Small intestine (tissue), 7 donors: ENCODE results near the gene C1QTNF6. TPM values are rescaled to one million over a fixed set of nuclear protein-coding genes. Genes with fewer than 3 reads are reported as not detected.
A peak's percentile ranks its signal among the peaks of the same experiment; 100 is the strongest.

Source experiments
- DNase-seq, 2 donors: peaks; one replicate each; pipeline versions ENCODE4 v3.0.0 to v3.0.0-alpha.2; 2013
- FAIRE-seq: peaks from 2 replicates; lab custom pipeline; 2012; peaks lifted over from hg19 to GRCh38; lab: Jason Lieb, UNC
- H3K27ac ChIP-seq, 3 donors: one replicate each; pipeline ENCODE4 v1.5.1; 2013; ENCODE audit warnings: low read length in 2 of 3, mild to moderate bottlenecking in 2 of 3, control low read depth in 1 of 3, inconsistent platforms in 1 of 3, low read depth in 1 of 3, moderate library complexity in 1 of 3
- H3K27me3 ChIP-seq, 3 donors: one replicate each; pipeline ENCODE4 v1.6.1; 2013; ENCODE audit warnings: low read length in 3 of 3, inconsistent platforms in 1 of 3; ENCODE audit not compliant: control insufficient read depth in 3 of 3, insufficient read depth in 3 of 3
- H3K36me3 ChIP-seq, 3 donors: one replicate each; pipeline ENCODE4 v1.6.1; 2013; ENCODE audit warnings: low read length in 3 of 3, inconsistent platforms in 1 of 3, low read depth in 1 of 3, mild to moderate bottlenecking in 1 of 3, moderate library complexity in 1 of 3; ENCODE audit not compliant: control insufficient read depth in 3 of 3, insufficient read depth in 2 of 3
- H3K4me1 ChIP-seq, 3 donors: one replicate each; pipeline ENCODE4 v1.6.1; 2013; ENCODE audit warnings: low read length in 2 of 3, inconsistent platforms in 1 of 3, low read depth in 1 of 3, mild to moderate bottlenecking in 1 of 3, moderate library complexity in 1 of 3; ENCODE audit not compliant: control insufficient read depth in 3 of 3, insufficient read depth in 2 of 3
- H3K4me3 ChIP-seq, 3 donors: one replicate each; pipeline ENCODE4 v1.5.1; 2013; ENCODE audit warnings: low read length in 3 of 3, control low read depth in 1 of 3, inconsistent platforms in 1 of 3, low read depth in 1 of 3, mild to moderate bottlenecking in 1 of 3, moderate library complexity in 1 of 3
- H3K9me3 ChIP-seq, 2 donors: one replicate each; pipeline ENCODE4 v1.6.1; 2013; ENCODE audit warnings: low read depth in 1 of 2, low read length in 1 of 2; ENCODE audit not compliant: control insufficient read depth in 2 of 2, insufficient read depth in 1 of 2
- WGBS, 3 donors: extraction: QIAGEN DNeasy Blood & Tissue Kit; methylation state at CpG; one replicate each; pipeline ENCODE4 v1.1.7; 2013; 5-methylcytosine and 5-hydroxymethylcytosine counted together
- polyA plus RNA-seq, 4 donors: library from polyadenylated mRNA; stranded (reverse) in 3 of 4; unstranded in 1 of 4; fragments of 200-250 nt in 3 of 4; fragments of 120-200 nt in 1 of 4; gene quantifications; one replicate each; pipeline versions ENCODE4 v1.2.1 to v1.2.3, GENCODE V29; 2013
- donor health status: healthy with polysubstance abuse.
- donor health status: control.
- donor health status: control.
- donor health status: Bipolar disorder and iron deficiency.
- donor health status: healthy.

C1QTNF6 gene
- polyA plus RNA-seq, 4 donors: 2.4 to 20.0 (median 3.1) TPM

DNA sequence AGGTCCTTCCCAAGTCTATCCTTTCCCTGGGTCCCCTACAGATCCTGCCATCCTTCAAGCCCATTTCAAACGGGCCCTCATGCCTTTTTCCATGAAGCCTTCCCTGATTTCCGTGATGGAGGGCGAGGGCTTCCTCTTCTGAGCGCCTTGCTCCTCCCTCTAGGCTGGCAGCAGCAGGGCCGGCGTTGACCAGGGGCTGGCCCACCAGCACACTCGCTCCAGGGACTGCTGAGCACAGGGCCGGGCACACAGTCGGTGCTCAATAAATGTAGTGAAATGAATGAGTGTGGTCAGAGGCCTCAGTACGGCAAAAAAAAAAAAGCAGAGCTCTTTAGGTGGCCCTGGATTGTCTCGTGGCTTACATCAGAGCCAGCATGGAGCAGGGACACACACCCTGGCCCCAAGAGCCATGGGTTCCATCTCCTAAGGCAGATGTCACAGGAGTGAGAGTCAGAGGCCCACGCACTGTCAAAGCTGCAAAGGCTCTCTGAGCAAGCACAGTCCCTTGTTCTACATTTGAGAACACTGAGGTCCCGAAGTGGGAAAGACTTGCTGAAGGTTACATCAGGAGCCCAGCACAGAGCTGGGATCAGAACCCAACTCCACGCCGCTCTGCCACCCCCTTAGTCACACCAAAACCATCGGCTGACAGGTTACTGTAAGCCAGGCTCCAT, 41.4 kb downstream of the C1QTNF6 start:
- 64 to 82% (median 80%) methylated on average over 16 of the region's 16 CpGs for WGBS, 3 donors
- Histone ChIP-seq H3K4me1 (no peaks in the 10 kb centered on the region), H3K27ac (peak overlapping the region in 1 of 3 donors; percentile 5), H3K4me3 (peak overlapping the region in 1 of 3 donors; percentile 14), H3K9me3 (no peaks in the 10 kb centered on the region), H3K36me3 (no peaks in the 10 kb centered on the region), H3K27me3 (no peaks in the 10 kb centered on the region)
- no peak for DNase-seq
- FAIRE-seq: no peak

DNA sequence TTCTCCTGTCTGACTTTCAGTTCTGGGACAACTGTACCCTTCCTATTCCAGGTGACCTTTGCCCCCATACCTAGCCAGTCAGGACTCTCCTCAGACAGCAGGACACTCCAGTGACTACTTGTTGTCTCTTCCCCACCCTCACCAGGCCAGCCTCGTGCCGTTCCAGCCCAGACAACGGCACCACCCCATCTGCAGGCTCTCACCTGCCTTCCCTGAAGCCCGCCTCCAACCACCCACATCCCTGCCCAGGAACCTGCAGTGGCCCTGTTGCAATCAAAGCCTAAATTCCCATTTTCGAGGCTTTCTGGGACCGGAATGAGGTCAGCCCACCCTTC, 42.0 kb downstream of the C1QTNF6 start:
- DNase-seq: peak; percentile 16 to 33
- peak overlapping the region in 1 of 3 donors; percentile 4 for H3K27ac ChIP-seq
- WGBS, 3 donors: 27 to 59% (median 31%) methylated on average over 6 of the region's 6 CpGs
- FAIRE-seq: no peak
- H3K27me3 ChIP-seq: no peaks in the 10 kb centered on the region
- no peaks in the 10 kb centered on the region for H3K36me3 ChIP-seq
- H3K4me1 ChIP-seq: no peaks in the 10 kb centered on the region
- no peak overlapping the region for H3K4me3 ChIP-seq
- no peaks in the 10 kb centered on the region for H3K9me3 ChIP-seq

DNA sequence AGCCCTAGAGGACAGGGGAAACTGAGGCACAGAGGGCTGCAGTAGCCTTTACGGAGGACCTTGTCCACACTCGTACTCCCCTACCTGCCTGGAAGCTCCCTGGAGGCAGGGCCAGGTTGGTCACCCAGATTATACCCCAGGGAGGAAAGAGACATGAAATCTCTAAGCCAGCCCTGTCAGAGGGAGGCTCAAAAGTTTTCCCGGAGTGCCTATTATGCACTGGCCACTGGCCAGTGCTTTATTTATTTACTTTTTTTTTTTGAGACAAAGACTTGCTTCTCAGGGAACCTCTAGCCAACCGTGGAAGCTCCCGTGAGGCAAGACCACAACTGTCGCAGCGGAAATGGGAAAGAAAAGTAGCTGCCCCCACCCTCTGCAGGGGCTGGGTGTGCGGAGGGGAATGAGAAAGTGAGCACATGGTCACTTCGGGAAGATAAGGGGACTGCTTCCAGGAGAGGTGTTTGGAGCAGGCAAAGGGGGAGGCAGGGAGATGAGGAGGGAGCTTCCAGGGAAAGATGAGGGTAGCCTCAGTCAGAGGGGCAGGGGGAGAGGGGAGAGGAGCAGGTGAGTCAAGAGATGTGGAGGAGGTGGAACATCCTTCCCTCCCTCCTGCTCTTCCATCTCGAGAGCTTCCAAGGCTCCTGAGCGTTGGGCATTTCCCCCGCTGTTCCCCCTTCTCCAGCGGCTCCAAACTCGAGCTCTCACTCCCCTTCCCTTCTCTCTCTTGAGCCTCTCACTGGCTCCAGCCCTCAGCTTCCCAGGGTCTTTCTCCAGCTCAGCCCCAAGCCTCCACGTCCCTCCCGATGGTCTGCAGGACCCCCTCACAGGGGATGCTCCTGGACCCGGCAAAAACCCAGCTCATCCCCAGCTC, 42.6 kb downstream of the C1QTNF6 start:
- 27 to 35% (median 33%) methylated on average over 13 to 17 of the region's 17 CpGs for WGBS, 3 donors
- H3K9me3 ChIP-seq: no peaks in the 10 kb centered on the region
- FAIRE-seq: no peak

DNA sequence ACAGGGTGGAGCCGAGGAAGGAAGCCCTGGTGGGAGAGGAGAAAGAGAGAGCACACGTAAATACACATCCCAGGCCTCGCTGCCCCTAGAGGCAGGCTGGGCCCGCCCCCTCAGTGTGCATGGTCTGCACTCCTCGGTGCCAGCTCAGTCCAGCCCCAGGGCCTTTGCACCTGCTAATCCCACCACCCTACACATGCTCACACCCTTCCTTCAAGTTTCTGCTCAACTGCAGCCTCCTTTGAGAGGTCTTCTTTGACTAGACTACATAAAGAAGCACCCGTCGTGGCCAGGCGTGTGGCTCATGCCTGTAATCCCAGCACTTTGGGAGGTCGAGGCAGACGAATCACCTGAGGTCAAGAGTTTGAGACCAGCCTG, 43.9 kb downstream of the C1QTNF6 start:
- Histone ChIP-seq H3K27me3 (no peaks in the 10 kb centered on the region), H3K27ac (no peak overlapping the region), H3K4me1 (no peaks in the 10 kb centered on the region), H3K36me3 (no peaks in the 10 kb centered on the region), H3K9me3 (no peaks in the 10 kb centered on the region), H3K4me3 (no peak overlapping the region)
- DNase-seq: no peak
- WGBS, 3 donors: 85 to 87% (median 86%) methylated on average over 9 to 10 of the region's 10 CpGs
- no peak for FAIRE-seq

More for the DNA sequence above, 42.6 kb downstream of the C1QTNF6 start:
- H3K27me3 ChIP-seq: no peaks in the 10 kb centered on the region
- H3K27ac ChIP-seq: peak overlapping the region in 1 of 3 donors; percentile 4
- no peaks in the 10 kb centered on the region for H3K4me1 ChIP-seq
- no peaks in the 10 kb centered on the region for H3K36me3 ChIP-seq
- DNase-seq: no peak
- H3K4me3 ChIP-seq: no peak overlapping the region

DNA sequence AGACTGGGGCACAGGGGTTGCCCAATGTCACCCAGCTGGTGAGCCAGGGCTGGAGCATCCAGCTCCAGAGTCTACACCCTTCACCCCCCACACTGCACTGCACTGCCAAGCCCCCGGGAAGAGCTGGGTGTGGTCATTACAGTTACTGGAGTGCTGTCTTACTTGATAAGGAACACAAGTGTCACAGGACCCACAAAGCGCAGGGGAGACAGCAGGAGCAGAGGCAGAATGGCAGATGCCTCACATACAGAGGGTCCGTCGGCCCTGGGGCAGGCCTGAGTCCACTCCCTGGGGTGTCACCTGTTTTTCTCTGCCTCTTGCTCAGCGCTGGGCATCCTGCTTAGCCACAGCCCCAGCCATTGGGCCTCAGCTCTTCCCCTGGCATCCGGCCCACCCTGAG, 46.1 kb downstream of the C1QTNF6 start:
- no peaks in the 10 kb centered on the region for H3K4me1 ChIP-seq
- whole genome bisulfite sequencing, 3 donors: 62 to 74% (median 64%) methylated on average over 4 to 6 of the region's 6 CpGs
- no peaks in the 10 kb centered on the region for H3K27me3 ChIP-seq
- H3K27ac ChIP-seq: no peak overlapping the region
- FAIRE-seq (no peak), DNase-seq (no peak)
- H3K4me3 ChIP-seq: no peak overlapping the region
- no peaks in the 10 kb centered on the region for H3K9me3 ChIP-seq
- no peaks in the 10 kb centered on the region for H3K36me3 ChIP-seq

DNA sequence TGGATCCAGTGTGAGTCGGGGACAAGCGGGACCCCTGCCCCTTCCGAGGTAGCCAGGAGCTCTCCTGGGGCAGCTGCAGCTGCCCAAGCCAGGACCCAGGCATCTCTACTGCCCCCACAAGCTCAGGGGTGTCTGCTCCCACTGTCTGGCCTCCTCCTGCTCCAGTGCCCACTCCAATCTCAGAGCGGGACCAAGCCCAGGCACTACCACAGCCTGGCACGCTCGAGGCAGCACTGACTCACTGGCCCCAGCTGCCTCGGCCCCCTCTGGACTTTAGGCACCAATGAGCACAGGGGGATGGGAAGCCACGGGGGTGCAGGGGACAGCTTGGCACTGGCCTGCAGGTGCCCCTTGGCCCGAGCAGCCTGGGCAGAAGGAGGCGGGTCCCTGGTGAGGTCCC, 46.6 kb downstream of the C1QTNF6 start:
- H3K4me1 ChIP-seq: no peaks in the 10 kb centered on the region
- no peaks in the 10 kb centered on the region for H3K27me3 ChIP-seq
- 77 to 86% (median 82%) methylated on average over 10 of the region's 10 CpGs for WGBS, 3 donors
- no peak for DNase-seq
- H3K36me3 ChIP-seq: no peaks in the 10 kb centered on the region
- H3K9me3 ChIP-seq: no peaks in the 10 kb centered on the region
- FAIRE-seq: no peak
- no peak overlapping the region for H3K4me3 ChIP-seq
- no peak overlapping the region for H3K27ac ChIP-seq

DNA sequence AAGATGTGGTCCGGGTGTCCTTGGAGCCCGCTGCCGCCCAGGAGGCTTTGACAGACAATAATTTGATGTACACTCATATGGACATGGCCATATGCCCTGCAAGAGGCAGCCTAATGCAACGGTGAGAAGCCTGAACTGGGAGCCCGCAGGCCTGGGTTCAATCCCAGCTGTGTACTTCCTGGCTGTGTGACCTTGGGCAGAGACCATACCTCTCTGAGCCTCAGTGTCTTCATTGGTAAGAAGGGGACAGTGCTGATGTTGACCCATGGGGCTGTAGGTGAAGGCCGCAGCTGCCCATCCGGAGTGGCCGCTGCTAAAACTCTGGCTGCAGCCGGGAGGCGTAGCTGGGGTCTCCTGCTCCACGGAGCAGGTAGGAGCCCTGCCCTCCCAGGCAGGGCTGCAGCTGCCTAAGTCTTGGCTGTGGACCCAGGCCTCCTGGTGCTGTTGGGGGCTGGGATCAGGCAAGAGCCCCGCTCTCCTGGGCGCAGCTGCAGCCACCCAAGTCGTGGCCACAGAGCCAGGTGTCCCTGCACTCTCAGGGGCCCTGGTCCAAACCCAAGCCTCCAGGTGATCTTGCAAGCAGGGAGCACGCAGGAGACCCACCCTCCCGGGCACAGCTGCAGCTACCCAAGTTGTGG, 47.2 kb downstream of the C1QTNF6 start:
- H3K4me1 ChIP-seq: no peaks in the 10 kb centered on the region
- 77 to 84% (median 83%) methylated on average over 15 to 16 of the region's 16 CpGs for WGBS, 3 donors
- DNase-seq: no peak
- no peaks in the 10 kb centered on the region for H3K27me3 ChIP-seq
- no peak overlapping the region for H3K27ac ChIP-seq
- no peaks in the 10 kb centered on the region for H3K36me3 ChIP-seq
- no peak overlapping the region for H3K4me3 ChIP-seq
- FAIRE-seq: no peak
- H3K9me3 ChIP-seq: no peaks in the 10 kb centered on the region

DNA sequence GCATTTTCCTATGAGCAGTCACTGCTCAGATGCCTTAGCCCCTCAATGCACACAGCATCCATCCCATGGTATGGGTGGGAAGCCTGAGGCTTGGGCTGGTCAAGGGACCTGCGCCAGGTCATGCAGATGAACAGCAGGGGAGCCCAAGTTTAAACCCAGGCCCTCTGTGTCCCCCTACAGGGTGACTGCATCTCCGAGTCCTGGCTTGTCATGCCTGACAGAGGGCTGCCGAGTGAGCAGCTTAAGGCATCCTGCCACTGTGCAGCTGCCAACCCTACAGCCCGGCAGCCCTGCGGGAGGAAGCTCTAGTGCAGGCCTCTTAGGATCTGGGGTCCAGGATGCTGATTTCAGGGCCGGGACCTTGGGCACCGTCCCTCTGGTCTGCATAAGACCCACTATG, 48.3 kb downstream of the C1QTNF6 start:
- WGBS, 3 donors: 74 to 79% (median 74%) methylated on average over 7 of the region's 7 CpGs

More for the DNA sequence above, 48.3 kb downstream of the C1QTNF6 start:
- DNase-seq (no peak), FAIRE-seq (no peak)
- no peak overlapping the region for H3K4me3 ChIP-seq
- no peaks in the 10 kb centered on the region for H3K36me3 ChIP-seq
- no peaks in the 10 kb centered on the region for H3K4me1 ChIP-seq
- H3K27ac ChIP-seq: no peak overlapping the region
- no peaks in the 10 kb centered on the region for H3K9me3 ChIP-seq
- no peaks in the 10 kb centered on the region for H3K27me3 ChIP-seq
